Loucy (cell line): Measurements from ENCODE around the gene ADCY2.

Source experiments
- H2AFZ ChIP-seq: fragments of 200-600 bp; sonication (generic); 2 replicates; pipeline ENCODE4 v1.6.0; 2016; ENCODE audit warnings: antibody characterized with exemption, mild to moderate bottlenecking, low read length, moderate library complexity
- H3F3A ChIP-seq: fragments of 200-600 bp; 2 replicates; pipeline ENCODE4 v1.6.0; 2016; ENCODE audit warnings: antibody characterized with exemption, low read depth, mild to moderate bottlenecking
- H3K27me3 ChIP-seq: fragments of 200-600 bp; sonication (generic); 2 replicates; pipeline ENCODE4 v1.6.1; 2014; ENCODE audit warnings: low read length, mild to moderate bottlenecking; ENCODE audit not compliant: insufficient read depth, poor library complexity, severe bottlenecking
- H3K36me3 ChIP-seq: fragments of 200-600 bp; sonication (generic); 2 replicates; pipeline ENCODE4 v1.6.1; 2016; ENCODE audit warnings: low read length; ENCODE audit not compliant: insufficient read depth
- H3K4me1 ChIP-seq: fragments of 200-600 bp; sonication (generic); 2 replicates; pipeline ENCODE4 v1.5.1; 2014; ENCODE audit warnings: low read length, mild to moderate bottlenecking; ENCODE audit not compliant: insufficient read depth, poor library complexity, severe bottlenecking
- H3K4me2 ChIP-seq: fragments of 200-600 bp; sonication (generic); 2 replicates; pipeline ENCODE4 v1.6.0; 2014; ENCODE audit warnings: antibody characterized with exemption, low read length, low read depth, mild to moderate bottlenecking; ENCODE audit not compliant: poor library complexity, severe bottlenecking
- H3K4me3 ChIP-seq: fragments of 200-600 bp; sonication (generic); 2 replicates; pipeline ENCODE4 v1.5.1; 2014; ENCODE audit warnings: low read length, mild to moderate bottlenecking, mixed read lengths; ENCODE audit not compliant: poor library complexity, severe bottlenecking
- H3K79me2 ChIP-seq: fragments of 200-600 bp; sonication (generic); 2 replicates; pipeline ENCODE4 v1.6.1; 2014; ENCODE audit warnings: low read length; ENCODE audit not compliant: insufficient read depth
- H3K9ac ChIP-seq: fragments of 200-600 bp; sonication (generic); 2 replicates; pipeline ENCODE4 v1.6.0; 2014; ENCODE audit warnings: mild to moderate bottlenecking, low read depth, low read length, moderate library complexity; ENCODE audit not compliant: poor library complexity, severe bottlenecking
- H3K9me2 ChIP-seq: fragments of 200-600 bp; sonication (generic); replicated peaks from 2 replicates; pipeline ENCODE4 v1.6.1; 2016; ENCODE audit warnings: low read depth, low read length, mixed read lengths
- H3K9me3 ChIP-seq: fragments of 200-600 bp; sonication (generic); 2 replicates; pipeline ENCODE4 v1.6.1; 2014; ENCODE audit warnings: mild to moderate bottlenecking, antibody characterized with exemption, low read length, low read depth; ENCODE audit not compliant: insufficient read depth
- H4K20me1 ChIP-seq: fragments of 200-600 bp; sonication (generic); 2 replicates; pipeline ENCODE4 v1.6.0; 2014; ENCODE audit warnings: antibody characterized with exemption, low read length, mild to moderate bottlenecking; ENCODE audit not compliant: insufficient read depth, poor library complexity, severe bottlenecking
- EZH2phosphoT487 ChIP-seq: fragments of 200-600 bp; IDR thresholded peaks from 2 replicates; pipeline ENCODE4 v1.6.1; 2018; ENCODE audit warnings: antibody characterized with exemption, mild to moderate bottlenecking, moderate library complexity, borderline replicate concordance
- TF ChIP-seq, protein P1 (sequence below): fragments of 200-600 bp; sonication (generic); conservative IDR thresholded peaks from 2 replicates; pipeline ENCODE4 v1.5.1; 2014; ENCODE audit warnings: mild to moderate bottlenecking, antibody characterized with exemption, low read length

The ADCY2 gene

DNA sequence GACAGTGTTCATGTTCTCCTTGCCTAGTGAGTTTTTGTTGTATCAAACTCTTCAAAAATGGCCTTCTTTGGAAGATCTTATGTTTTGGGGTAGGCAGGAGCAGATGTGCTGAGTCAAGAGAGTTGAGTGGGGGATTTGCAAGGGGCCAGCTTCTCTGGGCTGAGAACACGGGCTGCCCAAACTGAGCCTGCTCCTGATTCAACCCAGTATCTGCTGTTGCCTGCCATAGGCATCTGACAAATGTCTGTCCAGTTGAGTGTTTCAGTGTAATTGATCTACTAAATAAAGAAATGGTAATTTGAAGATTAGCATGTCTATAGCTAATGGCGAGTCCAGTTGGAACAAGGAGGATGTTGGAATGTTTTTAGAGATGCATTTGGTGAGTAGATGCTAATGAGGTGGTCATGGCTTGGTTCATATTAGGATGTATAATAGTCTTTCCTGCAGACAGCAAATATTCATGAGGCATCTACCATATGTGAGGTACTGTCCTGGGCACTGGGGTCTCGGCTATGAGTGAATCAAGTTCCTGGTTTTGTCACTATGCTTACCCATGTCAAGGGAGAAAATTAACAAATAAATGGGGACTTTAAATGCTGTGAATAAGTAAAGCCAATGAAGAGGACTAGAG, 119.5 kb downstream of the ADCY2 start:
- no peaks in the 10 kb centered on the region for H4K20me1 ChIP-seq
- no peak overlapping the region for H2AFZ ChIP-seq
- H3K4me3 ChIP-seq: no peak overlapping the region
- H3K4me2 ChIP-seq: no peak overlapping the region
- H3K36me3 ChIP-seq: no peaks in the 10 kb centered on the region
- H3K4me1 ChIP-seq: no peaks in the 10 kb centered on the region
- H3K9me2 ChIP-seq: no peaks in the 10 kb centered on the region
- no peaks in the 10 kb centered on the region for H3K9me3 ChIP-seq
- H3K79me2 ChIP-seq: no peaks in the 10 kb centered on the region
- H3K9ac ChIP-seq: no peak overlapping the region
- no peaks in the 10 kb centered on the region for H3K27me3 ChIP-seq
- TF ChIP-seq, protein P1, sequence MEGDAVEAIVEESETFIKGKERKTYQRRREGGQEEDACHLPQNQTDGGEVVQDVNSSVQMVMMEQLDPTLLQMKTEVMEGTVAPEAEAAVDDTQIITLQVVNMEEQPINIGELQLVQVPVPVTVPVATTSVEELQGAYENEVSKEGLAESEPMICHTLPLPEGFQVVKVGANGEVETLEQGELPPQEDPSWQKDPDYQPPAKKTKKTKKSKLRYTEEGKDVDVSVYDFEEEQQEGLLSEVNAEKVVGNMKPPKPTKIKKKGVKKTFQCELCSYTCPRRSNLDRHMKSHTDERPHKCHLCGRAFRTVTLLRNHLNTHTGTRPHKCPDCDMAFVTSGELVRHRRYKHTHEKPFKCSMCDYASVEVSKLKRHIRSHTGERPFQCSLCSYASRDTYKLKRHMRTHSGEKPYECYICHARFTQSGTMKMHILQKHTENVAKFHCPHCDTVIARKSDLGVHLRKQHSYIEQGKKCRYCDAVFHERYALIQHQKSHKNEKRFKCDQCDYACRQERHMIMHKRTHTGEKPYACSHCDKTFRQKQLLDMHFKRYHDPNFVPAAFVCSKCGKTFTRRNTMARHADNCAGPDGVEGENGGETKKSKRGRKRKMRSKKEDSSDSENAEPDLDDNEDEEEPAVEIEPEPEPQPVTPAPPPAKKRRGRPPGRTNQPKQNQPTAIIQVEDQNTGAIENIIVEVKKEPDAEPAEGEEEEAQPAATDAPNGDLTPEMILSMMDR: no peak
- TF ChIP-seq EZH2phosphoT487: no peak
- H3F3A ChIP-seq: no peaks in the 10 kb centered on the region

DNA sequence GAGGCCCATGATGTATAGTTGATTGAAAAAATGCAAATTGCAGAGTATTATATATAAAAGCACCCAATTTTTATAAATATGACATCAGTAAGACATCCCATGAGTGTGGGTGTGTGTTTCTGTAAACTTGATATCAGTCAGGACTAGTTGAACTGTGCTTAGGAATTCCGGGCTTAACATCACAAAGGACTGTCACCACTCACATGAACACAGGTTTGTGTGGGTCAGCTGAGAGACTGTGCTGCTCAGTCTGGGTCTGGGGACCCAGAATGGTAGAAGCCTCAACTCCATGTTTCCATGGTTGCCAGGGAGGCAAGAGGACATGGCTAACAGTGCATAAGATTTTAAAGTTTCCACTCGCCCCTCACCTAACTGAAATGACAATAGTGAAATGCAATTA, 120.3 kb downstream of the ADCY2 start:
- H3K79me2 ChIP-seq: no peaks in the 10 kb centered on the region

DNA sequence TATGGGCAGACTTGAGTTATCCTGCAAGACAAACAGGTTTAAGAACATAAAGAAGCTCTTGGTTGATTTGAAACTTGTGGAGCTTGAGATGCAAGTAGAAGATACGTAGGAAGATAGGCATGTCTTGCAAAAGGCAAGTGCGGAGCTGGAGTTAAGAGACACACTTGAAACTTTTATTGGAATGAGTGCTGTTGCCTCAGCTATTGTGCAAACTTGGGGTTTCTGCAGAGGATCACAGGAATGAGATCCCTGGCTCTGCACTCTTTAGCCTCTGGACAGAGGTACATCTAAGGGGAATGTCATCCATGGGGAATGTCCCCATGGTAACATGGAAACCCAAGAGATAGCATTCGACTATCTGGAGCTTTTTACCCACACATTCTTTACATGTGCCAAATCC, 121.1 kb downstream of the ADCY2 start:
- no peaks in the 10 kb centered on the region for H3K79me2 ChIP-seq
- no peak for TF ChIP-seq EZH2phosphoT487
- TF ChIP-seq, protein P1: no peak

More for the DNA sequence above, 120.3 kb downstream of the ADCY2 start:
- Histone ChIP-seq H3K4me1 (no peaks in the 10 kb centered on the region), H3K9me3 (no peaks in the 10 kb centered on the region), H3K4me3 (no peak overlapping the region), H3K4me2 (no peak overlapping the region), H4K20me1 (no peaks in the 10 kb centered on the region), H3K9ac (no peak overlapping the region), H3K36me3 (no peaks in the 10 kb centered on the region), H3K27me3 (no peaks in the 10 kb centered on the region), H3F3A (no peaks in the 10 kb centered on the region), H3K9me2 (no peaks in the 10 kb centered on the region), H2AFZ (no peak overlapping the region)
- TF ChIP-seq, protein P1: no peak
- TF ChIP-seq EZH2phosphoT487: no peak

More for the DNA sequence above, 121.1 kb downstream of the ADCY2 start:
- Histone ChIP-seq H3F3A (no peaks in the 10 kb centered on the region), H3K4me2 (no peak overlapping the region), H3K9me2 (no peaks in the 10 kb centered on the region), H2AFZ (no peak overlapping the region), H3K4me1 (no peaks in the 10 kb centered on the region), H3K36me3 (no peaks in the 10 kb centered on the region), H3K9me3 (no peaks in the 10 kb centered on the region), H4K20me1 (no peaks in the 10 kb centered on the region), H3K27me3 (no peaks in the 10 kb centered on the region), H3K4me3 (no peak overlapping the region), H3K9ac (no peak overlapping the region)
